HG03039 (cell line): ENCODE data around the gene MUC6.

Source experiments
- ATAC-seq: cut with Tn5 transposase; IDR thresholded peaks from one replicate; pipeline ENCODE4 v1.9.1; 2021; ENCODE audit warnings: mild to moderate bottlenecking, moderate library complexity; ENCODE audit not compliant: unreplicated experiment

MUC6 gene

GRCh38 chr11:1036303-1036923 is at the start of gene MUC6:
TSS of gene MUC6 (minus strand) at chr11:1036718. CDS start at chr11:1036655, 63 bp downstream.
- no peak for ATAC-seq

GRCh38 chr11:1085440-1086170 is 49.1 kb upstream of the MUC6 start:
- ATAC-seq: no peak

GRCh38 chr11:1084561-1085439 is 48.3 kb upstream of the MUC6 start:
- ATAC-seq: no peak

- ATAC-seq: no peak
Observed at GRCh38 chr11:1083621-1084551, 47.4 kb upstream of the MUC6 start.

- ATAC-seq: no peak
Observed at GRCh38 chr11:1082728-1083620, 46.5 kb upstream of the MUC6 start.

- no peak for ATAC-seq
Observed at GRCh38 chr11:1082346-1082727, 45.8 kb upstream of the MUC6 start.

- no peak for ATAC-seq
Observed at GRCh38 chr11:1081601-1082311, 45.2 kb upstream of the MUC6 start.

GRCh38 chr11:1078191-1078601 is 41.7 kb upstream of the MUC6 start:
- no peak for ATAC-seq

- ATAC-seq: no peak
Observed at GRCh38 chr11:1077417-1078119, 41.0 kb upstream of the MUC6 start.

- ATAC-seq: no peak
Observed at GRCh38 chr11:1077033-1077416, 40.5 kb upstream of the MUC6 start.

- ATAC-seq: no peak
Observed at GRCh38 chr11:1076061-1076665, 39.6 kb upstream of the MUC6 start.

GRCh38 chr11:1075341-1075911 is 38.9 kb upstream of the MUC6 start:
- no peak for ATAC-seq

- ATAC-seq: no peak
Observed at GRCh38 chr11:1074244-1075221, 38.0 kb upstream of the MUC6 start, which contains the start of gene MUC2. TSS of gene MUC2 (plus strand) at chr11:1074874.

GRCh38 chr11:1073851-1074243 is 37.3 kb upstream of the MUC6 start:
- ATAC-seq: no peak

GRCh38 chr11:1073261-1073724 is 36.8 kb upstream of the MUC6 start:
- no peak for ATAC-seq

GRCh38 chr11:1072821-1073231 is 36.3 kb upstream of the MUC6 start:
- no peak for ATAC-seq
